ENCODE measurements around the gene GRID2. TPM values are rescaled to one million over a fixed set of nuclear protein-coding genes. Genes with fewer than 3 reads are reported as not detected.
"Not testable (repeated sequence)": the region's sequence is repeated elsewhere in the genome, so short reads cannot be mapped to it uniquely, and the experiment has no call there.

The GRID2 gene
- total and polyA plus RNA-seq, 8 donors, result 6.4 TPM; not detected in 7

GRCh38 chr4:92399032-92399431, 95.3 kb downstream of the GRID2 start:
- TF ChIP-seq POLR2A (IDR thresholded peaks at IDR 0.05), result no peak
- TF ChIP-seq POLR2AphosphoS5 (IDR thresholded peaks at IDR 0.05), result no peak
- TF ChIP-seq, protein P1, sequence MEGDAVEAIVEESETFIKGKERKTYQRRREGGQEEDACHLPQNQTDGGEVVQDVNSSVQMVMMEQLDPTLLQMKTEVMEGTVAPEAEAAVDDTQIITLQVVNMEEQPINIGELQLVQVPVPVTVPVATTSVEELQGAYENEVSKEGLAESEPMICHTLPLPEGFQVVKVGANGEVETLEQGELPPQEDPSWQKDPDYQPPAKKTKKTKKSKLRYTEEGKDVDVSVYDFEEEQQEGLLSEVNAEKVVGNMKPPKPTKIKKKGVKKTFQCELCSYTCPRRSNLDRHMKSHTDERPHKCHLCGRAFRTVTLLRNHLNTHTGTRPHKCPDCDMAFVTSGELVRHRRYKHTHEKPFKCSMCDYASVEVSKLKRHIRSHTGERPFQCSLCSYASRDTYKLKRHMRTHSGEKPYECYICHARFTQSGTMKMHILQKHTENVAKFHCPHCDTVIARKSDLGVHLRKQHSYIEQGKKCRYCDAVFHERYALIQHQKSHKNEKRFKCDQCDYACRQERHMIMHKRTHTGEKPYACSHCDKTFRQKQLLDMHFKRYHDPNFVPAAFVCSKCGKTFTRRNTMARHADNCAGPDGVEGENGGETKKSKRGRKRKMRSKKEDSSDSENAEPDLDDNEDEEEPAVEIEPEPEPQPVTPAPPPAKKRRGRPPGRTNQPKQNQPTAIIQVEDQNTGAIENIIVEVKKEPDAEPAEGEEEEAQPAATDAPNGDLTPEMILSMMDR (IDR thresholded peaks at IDR 0.05), result no peak
- no peak for TF ChIP-seq EP300 (IDR thresholded peaks at IDR 0.05)
- Histone ChIP-seq H3K27ac (no peak overlapping the region), H3K4me1 (no peaks in the 10 kb centered on the region), H3K9me3 (no peaks in the 10 kb centered on the region), H3K27me3 (no peaks in the 10 kb centered on the region), H3K36me3 (no peaks in the 10 kb centered on the region), H3K4me3 (no peak overlapping the region)
- 82 to 84% (median 83%) methylated on average over 8 of the region's 8 CpGs for WGBS, 5 donors
- no peak for DNase-seq
- intact Hi-C loops (cut with DNase I; ENCODE audit: low total_unique reads), result no loop called here

GRCh38 chr4:92403525-92403924, 99.8 kb downstream of the GRID2 start:
- H3K36me3 ChIP-seq; H3K27ac ChIP-seq; H3K4me1 ChIP-seq; H3K9me3 ChIP-seq; DNase-seq; H3K4me3 ChIP-seq; intact Hi-C loops (cut with DNase I; ENCODE audit: low total_unique reads); H3K27me3 ChIP-seq: not testable (repeated sequence)
- 88 to 94% (median 91%) methylated on average over 7 of the region's 7 CpGs for WGBS, 5 donors

GRCh38 chr4:92406488-92406887, 102.7 kb downstream of the GRID2 start:
- Histone ChIP-seq H3K27me3 (no peaks in the 10 kb centered on the region), H3K4me1 (no peaks in the 10 kb centered on the region), H3K4me3 (no peak overlapping the region), H3K36me3 (no peaks in the 10 kb centered on the region), H3K27ac (no peak overlapping the region), H3K9me3 (no peaks in the 10 kb centered on the region)
- no peak for DNase-seq
- 79 to 100% (median 92%) methylated on average over 1 of the region's 1 CpG for WGBS, 5 donors
- no peak for TF ChIP-seq POLR2A (IDR thresholded peaks at IDR 0.05)
- TF ChIP-seq EP300 (IDR thresholded peaks at IDR 0.05), result no peak
- TF ChIP-seq, protein P1 (IDR thresholded peaks at IDR 0.05), result no peak
- TF ChIP-seq POLR2AphosphoS5 (IDR thresholded peaks at IDR 0.05), result no peak
- intact Hi-C loops (cut with DNase I; ENCODE audit: low total_unique reads), result no loop called here

DNA sequence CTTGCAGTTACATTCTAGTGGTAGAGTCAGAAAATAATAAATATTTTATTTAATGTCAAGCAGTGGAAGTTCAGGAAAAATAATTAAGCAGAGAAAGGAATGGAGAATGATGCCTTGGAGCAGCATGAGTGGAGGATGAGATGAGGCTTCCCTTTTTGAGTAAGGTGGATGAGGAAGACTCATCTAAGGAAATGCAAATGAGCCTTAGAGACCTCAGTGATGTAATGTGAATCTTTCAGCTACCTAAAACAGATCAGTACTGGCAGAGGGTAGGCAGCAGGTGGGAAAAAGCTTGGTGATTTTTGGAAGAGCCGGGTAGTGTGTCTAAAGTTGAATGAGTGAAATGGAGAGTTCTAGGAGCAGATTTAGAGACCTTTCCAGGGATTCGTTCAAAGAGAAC, 118.2 kb downstream of the GRID2 start:
- Histone ChIP-seq H3K27me3 (no peaks in the 10 kb centered on the region), H3K27ac (no peak overlapping the region), H3K9me3 (no peaks in the 10 kb centered on the region), H3K4me1 (no peaks in the 10 kb centered on the region), H3K4me3 (no peak overlapping the region), H3K36me3 (no peaks in the 10 kb centered on the region)
- no peak for TF ChIP-seq POLR2A (IDR thresholded peaks at IDR 0.05)
- TF ChIP-seq POLR2AphosphoS5 (IDR thresholded peaks at IDR 0.05), result no peak
- TF ChIP-seq EP300 (IDR thresholded peaks at IDR 0.05), result no peak
- TF ChIP-seq, protein P1 (IDR thresholded peaks at IDR 0.05), result no peak
- WGBS, 5 donors, result 68 to 79% (median 71%) methylated on average over 2 of the region's 2 CpGs
- intact Hi-C loops (cut with DNase I; ENCODE audit: low total_unique reads), result no loop called here
- DNase-seq, result no peak

GRCh38 chr4:92433272-92433758, 129.5 kb downstream of the GRID2 start:
- Histone ChIP-seq H3K4me3 (no peak overlapping the region), H3K9me3 (peaks cover 0 to 5% (median 0%) of the 10 kb centered on the region in 4 donors), H3K4me1 (no peaks in the 10 kb centered on the region), H3K27ac (no peak overlapping the region), H3K36me3 (no peaks in the 10 kb centered on the region), H3K27me3 (no peaks in the 10 kb centered on the region)
- TF ChIP-seq EP300 (IDR thresholded peaks at IDR 0.05) (no peak), POLR2AphosphoS5 (IDR thresholded peaks at IDR 0.05) (no peak), POLR2A (IDR thresholded peaks at IDR 0.05) (no peak)
- TF ChIP-seq, protein P1 (IDR thresholded peaks at IDR 0.05), result no peak
- intact Hi-C loops (cut with DNase I; ENCODE audit: low total_unique reads), result no loop called here
- no peak for DNase-seq
- WGBS, 5 donors, result 81 to 98% (median 95%) methylated on average over 2 to 4 of the region's 4 CpGs

DNA sequence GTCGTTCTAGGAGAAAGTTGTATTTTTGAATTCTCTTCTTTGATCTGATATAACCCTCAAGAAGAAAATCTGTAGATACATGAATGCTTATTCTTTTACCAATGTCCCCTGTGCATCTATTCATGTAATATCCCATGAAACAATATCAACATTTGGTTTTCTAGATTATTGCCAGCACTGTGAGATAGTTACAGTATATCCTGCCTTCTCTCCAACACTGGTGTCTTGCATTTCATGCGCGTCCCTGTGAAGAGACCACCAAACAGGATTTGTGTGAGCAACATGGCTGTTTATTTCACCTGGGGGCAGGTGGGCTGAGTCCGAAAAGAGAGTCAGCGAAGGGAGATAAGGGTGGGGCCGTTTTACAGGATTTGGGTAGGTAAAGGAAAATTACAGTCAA, 135.0 kb downstream of the GRID2 start:
- 76 to 81% (median 78%) methylated on average over 6 of the region's 6 CpGs for WGBS, 5 donors
- DNase-seq; H3K4me3 ChIP-seq; H3K36me3 ChIP-seq; H3K27ac ChIP-seq; intact Hi-C loops (cut with DNase I; ENCODE audit: low total_unique reads); H3K4me1 ChIP-seq; H3K9me3 ChIP-seq; H3K27me3 ChIP-seq: not testable (repeated sequence)

DNA sequence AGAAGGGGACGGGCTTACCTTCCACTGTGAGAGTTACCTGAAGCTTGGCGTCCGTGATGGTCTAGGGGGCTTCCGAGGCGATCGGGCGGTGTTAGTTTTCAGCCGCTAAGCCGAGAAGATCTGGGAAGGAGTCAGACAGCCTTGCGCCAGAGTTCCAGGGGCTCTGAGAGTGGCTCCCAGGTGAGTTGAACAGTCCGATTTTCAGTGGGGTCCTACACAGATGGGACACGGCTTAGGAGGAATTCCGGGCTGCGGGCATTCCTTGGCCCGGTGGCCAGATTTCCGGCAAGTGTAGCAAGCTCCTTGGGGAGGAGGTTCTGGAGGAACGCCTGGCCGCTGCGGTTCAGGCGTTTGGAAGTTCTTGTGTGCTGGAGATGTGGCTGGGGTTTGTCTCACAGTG, 138.4 kb downstream of the GRID2 start:
- H3K36me3 ChIP-seq; intact Hi-C loops (cut with DNase I; ENCODE audit: low total_unique reads); H3K9me3 ChIP-seq; H3K27ac ChIP-seq; H3K27me3 ChIP-seq; H3K4me3 ChIP-seq; H3K4me1 ChIP-seq; DNase-seq: not testable (repeated sequence)
- WGBS, 5 donors, result 92 to 97% (median 95%) methylated on average over 10 to 20 of the region's 20 CpGs

Measured in stomach (tissue), 9 donors.